Keratinocyte (primary cell): ENCODE data around the gene CGB2. TPM values are rescaled to one million over a fixed set of nuclear protein-coding genes. Genes with fewer than 3 reads are reported as not detected.
A peak's percentile ranks its signal among the peaks of the same experiment; 100 is the strongest.
"Not testable (repeated sequence)": the region's sequence is repeated elsewhere in the genome, so short reads cannot be mapped to it uniquely, and the experiment has no call there.

Experiments used
- DNase-seq: peaks from one replicate; pipeline ENCODE4 v3.0.0-alpha.2; 2011; ENCODE audit warnings: low read depth, missing footprints, low spot score
- FAIRE-seq: peaks from 2 replicates; lab custom pipeline; 2011; peaks lifted over from hg19 to GRCh38; lab: Jason Lieb, UNC
- H2AFZ ChIP-seq: 2 replicates; pipeline ENCODE4 v1.6.0; 2012; ENCODE audit warnings: low read length, control low read depth, inconsistent platforms; ENCODE audit not compliant: control insufficient read depth
- H3K27ac ChIP-seq: 2 replicates; pipeline ENCODE4 v1.5.1; 2011; ENCODE audit warnings: low read length; ENCODE audit not compliant: control insufficient read depth, insufficient read depth
- H3K27me3 ChIP-seq: 3 replicates; pipeline ENCODE4 v1.6.0; 2011; ENCODE audit warnings: low read length; ENCODE audit not compliant: control insufficient read depth, insufficient read depth; ENCODE audit errors: extremely low read depth
- H3K36me3 ChIP-seq, 2 experiments: 2 replicates in 1 of 2; 3 replicates in 1 of 2; pipeline ENCODE4 v1.5.1; 2011; ENCODE audit warnings: low read length in 2 of 2, mild to moderate bottlenecking in 1 of 2; ENCODE audit not compliant: control insufficient read depth in 2 of 2, insufficient read depth in 2 of 2; ENCODE audit errors: extremely low read depth in 1 of 2
- H3K4me1 ChIP-seq: 3 replicates; pipeline ENCODE4 v1.5.1; 2011; ENCODE audit warnings: low read length; ENCODE audit not compliant: control insufficient read depth, insufficient read depth; ENCODE audit errors: extremely low read depth
- H3K4me2 ChIP-seq: 3 replicates; pipeline ENCODE4 v1.6.0; 2011; ENCODE audit warnings: low read depth, low read length; ENCODE audit not compliant: control insufficient read depth, insufficient read depth; ENCODE audit errors: extremely low read depth
- H3K4me3 ChIP-seq, 3 experiments: fragments of 200-600 bp in 1 of 3; sonication (generic) in 1 of 3; 2 replicates in 2 of 3; 3 replicates in 1 of 3; pipeline ENCODE4 v1.5.1; 2011 to 2016; ENCODE audit warnings: low read length in 3 of 3, mild to moderate bottlenecking in 3 of 3, control low read depth in 2 of 3, inconsistent platforms in 1 of 3, low read depth in 1 of 3, mixed read lengths in 1 of 3, mixed run types in 1 of 3, moderate library complexity in 1 of 3; ENCODE audit not compliant: control insufficient read depth in 2 of 3, insufficient read depth in 2 of 3; ENCODE audit errors: extremely low read depth in 1 of 3
- H3K79me2 ChIP-seq: 2 replicates; pipeline ENCODE4 v1.6.0; 2012; ENCODE audit warnings: low read length; ENCODE audit not compliant: control insufficient read depth, insufficient read depth
- H3K9ac ChIP-seq: 3 replicates; pipeline ENCODE4 v1.6.0; 2011; ENCODE audit warnings: low read length; ENCODE audit not compliant: control insufficient read depth, insufficient read depth; ENCODE audit errors: extremely low read depth
- H3K9me1 ChIP-seq: 3 replicates; pipeline ENCODE4 v1.6.0; 2011; ENCODE audit warnings: low read length; ENCODE audit not compliant: control insufficient read depth, insufficient read depth; ENCODE audit errors: extremely low read depth
- H3K9me3 ChIP-seq: 2 replicates; pipeline ENCODE4 v1.5.1; 2012; ENCODE audit warnings: low read depth, low read length; ENCODE audit not compliant: control insufficient read depth
- H4K20me1 ChIP-seq: 3 replicates; pipeline ENCODE4 v1.6.0; 2011; ENCODE audit warnings: low read length; ENCODE audit not compliant: control insufficient read depth, insufficient read depth; ENCODE audit errors: extremely low read depth
- CTCF ChIP-seq, 3 experiments: IDR thresholded peaks in 1 of 3; conservative IDR thresholded peaks in 1 of 3; optimal IDR thresholded peaks in 1 of 3; 2 replicates in 2 of 3; 3 replicates in 1 of 3; pipeline versions ENCODE3 to v1.5.1; 2011; ENCODE audit warnings: low read length in 3 of 3, mild to moderate bottlenecking in 3 of 3, moderate library complexity in 2 of 3, control low read depth in 1 of 3, inconsistent platforms in 1 of 3; ENCODE audit not compliant: insufficient read depth in 2 of 3; ENCODE audit errors: extremely low read depth in 1 of 3
- EZH2 ChIP-seq: IDR thresholded peaks from one replicate; pipeline ENCODE4 v1.6.1; 2012; ENCODE audit warnings: inconsistent platforms, mild to moderate bottlenecking, low read length, moderate library complexity
- dilution Hi-C: fragments of 300-500 bp; cut with MboI; formaldehyde crosslinking; loops from one replicate; pipeline ENCODE4 v1.7.0; 2020; ENCODE audit warnings: low sequenced_read_pairs; ENCODE audit not compliant: extremely low pct_ligation_motif_present
- polyA plus RNA-seq, 5 experiments: library from polyadenylated mRNA; depleted of rRNA in 3 of 5; stranded (reverse) in 3 of 5; stranded (forward) in 1 of 5; unstranded in 1 of 5; fragments of >200 nt; gene quantifications; 1 replicate in 1 of 5; 2 replicates in 3 of 5; 3 replicates in 1 of 5; pipeline versions ENCODE4 v1.2.1 to v1.2.3, GENCODE V29; 2011 to 2012; ENCODE audit warnings: missing spikeins in 2 of 5, low read depth in 1 of 5, low replicate concordance in 1 of 5

Gene CGB2
- polyA plus RNA-seq, 1 donor (not counting 4 experiments of a cell fraction or from before 2014, with no cell fraction given) = not detected

DNA sequence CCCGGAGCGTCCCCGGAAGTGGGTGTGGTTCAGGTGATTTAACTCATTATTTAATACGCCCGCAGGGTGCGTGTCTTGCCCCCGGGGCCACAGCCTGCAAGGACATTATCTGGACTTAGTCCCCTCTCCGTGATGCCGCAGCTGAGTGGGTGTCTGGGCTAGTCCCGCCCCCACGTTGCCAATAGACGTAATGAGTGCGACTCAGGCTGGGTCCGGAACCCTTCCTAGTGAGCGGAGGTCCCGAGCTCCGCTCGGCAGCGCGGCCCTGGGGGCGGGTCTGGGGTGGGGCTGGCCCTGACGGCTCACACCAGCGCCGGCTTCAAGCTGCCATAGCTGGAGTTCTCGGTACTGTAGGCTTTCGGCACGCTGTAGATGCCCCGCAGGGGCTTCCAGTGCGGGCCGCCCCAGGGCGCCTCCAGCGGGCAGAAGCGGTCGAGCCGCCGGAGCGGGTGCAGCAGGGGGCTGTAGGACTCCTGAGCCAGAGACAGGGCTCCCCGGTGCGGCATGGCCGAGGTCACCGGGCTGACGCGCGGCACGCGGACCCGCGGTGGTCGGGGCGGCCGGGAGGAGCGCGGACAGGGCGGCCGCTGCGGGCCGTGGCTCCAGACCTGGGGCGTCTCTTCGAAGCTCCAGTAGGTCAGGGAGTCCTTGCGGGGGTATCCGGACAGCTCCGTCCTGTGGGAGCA, 13.9 kb upstream of the CGB2 start:
- Histone ChIP-seq H3K9me1 (no peaks in the 10 kb centered on the region), H3K79me2 (no peaks in the 10 kb centered on the region), H3K4me3 (peak overlapping the region; percentile 14 to 56 (median 35)), H3K4me1 (peaks cover 18% of the 10 kb centered on the region), H3K4me2 (peak overlapping the region; percentile 81), H3K27me3 (peaks cover 11% of the 10 kb centered on the region), H3K9me3 (no peaks in the 10 kb centered on the region), H2AFZ (no peak overlapping the region), H3K36me3 (peaks cover 0 to 10% of the 10 kb centered on the region in 2 experiments), H4K20me1 (no peaks in the 10 kb centered on the region), H3K9ac (peak overlapping the region; percentile 22), H3K27ac (no peak overlapping the region)
- DNase-seq (no peak), FAIRE-seq (no peak)
- TF ChIP-seq CTCF (optimal IDR thresholded peaks at IDR 0.05 in 1 of 3, IDR thresholded peaks at IDR 0.05 in 1 of 3, conservative IDR thresholded peaks at IDR 0.05 in 1 of 3; ENCODE audit: extremely low read depth in 1 of 3, insufficient read depth in 2 of 3, low read length in 3 of 3) = peak; percentile 29 to 49 (median 39)
- no peak for TF ChIP-seq EZH2
- dilution Hi-C loops = no loop called here

- peak overlapping the region; percentile 22 for H3K9ac ChIP-seq
- H2AFZ ChIP-seq, H4K20me1 ChIP-seq, H3K9me1 ChIP-seq, H3K9me3 ChIP-seq, H3K79me2 ChIP-seq, H3K36me3 ChIP-seq, H3K27ac ChIP-seq, dilution Hi-C loops, DNase-seq: not testable (repeated sequence)
- peak overlapping the region; percentile 34 to 56 (median 40) for H3K4me3 ChIP-seq
- H3K27me3 ChIP-seq = peaks cover 11% of the 10 kb centered on the region
- H3K4me2 ChIP-seq = peak overlapping the region; percentile 81
- peaks cover 18% of the 10 kb centered on the region for H3K4me1 ChIP-seq
- peak; percentile 61 for FAIRE-seq
Observed at GRCh38 chr19:49018388-49019241, 13.1 kb upstream of the CGB2 start.
